ENCODE results near the gene SV2C. TPM values are rescaled to one million over a fixed set of nuclear protein-coding genes. Genes with fewer than 3 reads are reported as not detected.

Gene SV2C
- total RNA-seq, 5 donors from 2014 or later (not counting 1 experiment from before 2014, with no cell fraction given), result 0.03 to 0.07 (median 0.03) TPM; not detected in 2

GRCh38 chr5:76165711-76166374 is 82.7 kb downstream of the SV2C start:
- H3K4me1 Mint-ChIP-seq, result no peaks in the 10 kb centered on the region
- Histone ChIP-seq H3K27me3 (replicated peaks in 1 of 2; ENCODE audit: control insufficient read depth in 2 of 2, extremely low read depth in 1 of 2, insufficient read depth in 2 of 2, low read length in 1 of 2) (peaks cover 0 to 5% of the 10 kb centered on the region in 2 experiments), H3K27ac (ENCODE audit: low read length) (no peak overlapping the region), H3K36me3 (ENCODE audit: control insufficient read depth in 2 of 2, extremely low read depth in 1 of 2, insufficient read depth in 1 of 2, low read length in 1 of 2) (no peaks in the 10 kb centered on the region), H3K9me3 (no peaks in the 10 kb centered on the region), H3K4me1 (ENCODE audit: control insufficient read depth in 1 of 2, extremely low read depth in 1 of 2, insufficient read depth in 2 of 2, low read length in 2 of 2) (no peaks in the 10 kb centered on the region), H3K4me3 (ENCODE audit: control insufficient read depth in 1 of 2, extremely low read depth in 1 of 2, low read length in 1 of 2) (no peak overlapping the region)
- no peak overlapping the region for H3K27ac Mint-ChIP-seq
- CTCF ChIA-PET, result interaction anchor here (0.6 to 3.7 kb wide), 4 partner anchors 9 to 429 kb away, joined by 3 to 24 read pairs (median 4); no protein-coding TSS in a partner anchor
- no peak overlapping the region for H3K4me3 Mint-ChIP-seq
- H3K9me3 Mint-ChIP-seq, result peaks cover 7 to 9% (median 7%) of the 10 kb centered on the region in 3 donors
- H3K27me3 Mint-ChIP-seq, result peaks cover 2 to 25% of the 10 kb centered on the region in 2 donors
- H3K36me3 Mint-ChIP-seq, result no peaks in the 10 kb centered on the region
- DNase-seq, result no peak
- no peak for ATAC-seq (replicated peaks in 1 of 4)
- WGBS (ENCODE audit: insufficient coverage), result no CpG with 5 or more reads among the region's 2 CpGs
- POLR2A ChIA-PET, result no interaction called here

DNA sequence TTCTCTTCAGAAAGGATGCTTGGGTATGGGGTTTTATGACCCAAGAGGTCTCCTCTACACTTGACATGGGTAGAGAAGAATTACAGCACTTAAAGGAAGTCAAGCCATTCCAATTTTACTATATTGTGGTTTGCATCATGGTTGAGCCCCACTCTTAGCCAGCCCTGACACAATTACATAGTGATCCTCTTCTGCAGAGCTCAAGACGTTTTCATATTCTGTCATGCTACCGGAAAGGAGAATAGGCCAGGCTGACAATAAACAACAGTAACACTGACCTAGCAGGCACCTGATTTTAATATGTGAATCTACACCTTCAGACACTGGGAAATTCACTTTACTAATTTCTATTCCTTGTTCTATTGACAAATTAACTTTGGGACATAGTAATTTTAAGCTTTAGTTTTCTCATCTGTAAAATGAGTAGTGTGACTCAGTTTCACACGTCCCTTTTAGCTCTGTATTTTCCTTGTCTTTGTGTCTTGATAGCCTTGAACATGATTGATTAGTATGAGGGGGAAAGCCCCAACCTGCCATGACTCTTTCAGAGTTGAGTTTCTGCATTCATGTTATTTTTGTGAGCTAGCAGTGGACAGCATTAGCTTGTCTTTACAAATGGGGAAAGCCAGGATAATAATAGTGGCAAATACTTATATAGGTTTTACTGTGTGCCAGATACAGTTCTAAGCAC is 83.8 kb downstream of the SV2C start:
- 50% methylated on average over 2 of the region's 3 CpGs for WGBS (ENCODE audit: insufficient coverage)
- Mint-ChIP-seq H3K9me3 (peaks cover 7 to 9% (median 7%) of the 10 kb centered on the region in 3 donors), H3K27me3 (peaks cover 2 to 25% of the 10 kb centered on the region in 2 donors), H3K4me3 (no peak overlapping the region), H3K4me1 (no peaks in the 10 kb centered on the region), H3K36me3 (no peaks in the 10 kb centered on the region), H3K27ac (no peak overlapping the region)
- Histone ChIP-seq H3K4me1 (ENCODE audit: control insufficient read depth in 1 of 2, extremely low read depth in 1 of 2, insufficient read depth in 2 of 2, low read length in 2 of 2) (no peaks in the 10 kb centered on the region), H3K27me3 (replicated peaks in 1 of 2; ENCODE audit: control insufficient read depth in 2 of 2, extremely low read depth in 1 of 2, insufficient read depth in 2 of 2, low read length in 1 of 2) (peaks cover 0 to 5% of the 10 kb centered on the region in 2 experiments), H3K4me3 (ENCODE audit: control insufficient read depth in 1 of 2, extremely low read depth in 1 of 2, low read length in 1 of 2) (no peak overlapping the region), H3K27ac (ENCODE audit: low read length) (no peak overlapping the region), H3K36me3 (ENCODE audit: control insufficient read depth in 2 of 2, extremely low read depth in 1 of 2, insufficient read depth in 1 of 2, low read length in 1 of 2) (no peaks in the 10 kb centered on the region), H3K9me3 (no peaks in the 10 kb centered on the region)
- ATAC-seq (replicated peaks in 1 of 4) (no peak), DNase-seq (no peak)
- ChIA-PET CTCF (interaction anchor here (1.1 to 3.7 kb wide), 3 partner anchors 8 to 30 kb away, joined by 3 to 24 read pairs (median 4); no protein-coding TSS in a partner anchor), POLR2A (no interaction called here)

DNA sequence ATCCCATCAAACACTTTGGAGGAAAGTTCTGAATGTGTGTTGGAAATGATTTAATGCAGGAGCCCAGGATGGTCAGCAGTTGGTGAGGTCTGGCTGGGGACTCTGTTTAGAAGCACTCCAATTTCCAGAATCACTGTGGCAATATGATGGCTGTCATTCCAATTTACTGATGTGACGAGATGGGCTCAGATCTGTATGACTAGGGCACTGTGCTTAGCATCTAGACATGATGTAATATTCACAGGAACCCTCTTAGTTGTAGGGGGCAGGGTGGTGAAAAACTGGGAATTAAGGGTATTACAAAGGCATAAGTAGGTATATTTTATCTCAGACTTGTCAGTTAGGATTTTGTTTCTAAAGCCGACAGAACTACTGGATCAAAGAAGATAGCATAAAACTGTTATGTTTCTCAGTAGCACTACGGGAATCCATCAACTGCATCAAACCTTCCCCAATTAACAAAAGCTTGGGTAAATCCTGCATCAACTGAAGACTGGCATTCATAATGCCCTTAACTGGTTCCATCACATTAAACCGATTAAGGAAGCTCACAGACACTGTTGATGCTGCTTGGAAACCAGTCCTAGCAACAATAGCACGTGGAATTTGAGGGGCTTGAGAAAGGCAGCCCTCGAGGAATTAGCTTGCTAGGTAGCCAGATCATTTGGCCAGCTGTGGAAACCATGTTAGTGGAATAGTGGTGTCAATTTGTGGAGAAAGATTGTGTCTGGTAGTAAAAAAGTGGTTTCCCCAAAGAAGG is 86.1 kb downstream of the SV2C start:
- ChIA-PET CTCF (no interaction called here), POLR2A (no interaction called here)
- Histone ChIP-seq H3K36me3 (ENCODE audit: control insufficient read depth in 2 of 2, extremely low read depth in 1 of 2, insufficient read depth in 1 of 2, low read length in 1 of 2) (no peaks in the 10 kb centered on the region), H3K9me3 (no peaks in the 10 kb centered on the region), H3K4me1 (ENCODE audit: control insufficient read depth in 1 of 2, extremely low read depth in 1 of 2, insufficient read depth in 2 of 2, low read length in 2 of 2) (no peaks in the 10 kb centered on the region), H3K27me3 (replicated peaks in 1 of 2; ENCODE audit: control insufficient read depth in 2 of 2, extremely low read depth in 1 of 2, insufficient read depth in 2 of 2, low read length in 1 of 2) (peaks cover 0 to 5% of the 10 kb centered on the region in 2 experiments), H3K4me3 (ENCODE audit: control insufficient read depth in 1 of 2, extremely low read depth in 1 of 2, low read length in 1 of 2) (no peak overlapping the region), H3K27ac (ENCODE audit: low read length) (no peak overlapping the region)
- Mint-ChIP-seq H3K36me3 (no peaks in the 10 kb centered on the region), H3K9me3 (peaks cover 7 to 9% (median 7%) of the 10 kb centered on the region in 3 donors), H3K27ac (no peak overlapping the region), H3K4me1 (no peaks in the 10 kb centered on the region), H3K4me3 (no peak overlapping the region), H3K27me3 (peaks cover 2 to 25% of the 10 kb centered on the region in 2 donors)
- ATAC-seq (replicated peaks in 1 of 4) (no peak), DNase-seq (no peak)
- WGBS (ENCODE audit: insufficient coverage), result 90% methylated on average over 5 of the region's 6 CpGs

- POLR2A ChIA-PET, result interaction anchor here in 1 of 2 donors (0.6 kb wide), 1 partner anchor 228 kb away, joined by 3 read pairs; no protein-coding TSS in a partner anchor
- peaks cover 9 to 18% of the 10 kb centered on the region in 2 experiments for H3K4me1 ChIP-seq (ENCODE audit: control insufficient read depth in 1 of 2, extremely low read depth in 1 of 2, insufficient read depth in 2 of 2, low read length in 2 of 2)
Measured at GRCh38 chr5:76174101-76174500, 90.9 kb downstream of the SV2C start.

DNA sequence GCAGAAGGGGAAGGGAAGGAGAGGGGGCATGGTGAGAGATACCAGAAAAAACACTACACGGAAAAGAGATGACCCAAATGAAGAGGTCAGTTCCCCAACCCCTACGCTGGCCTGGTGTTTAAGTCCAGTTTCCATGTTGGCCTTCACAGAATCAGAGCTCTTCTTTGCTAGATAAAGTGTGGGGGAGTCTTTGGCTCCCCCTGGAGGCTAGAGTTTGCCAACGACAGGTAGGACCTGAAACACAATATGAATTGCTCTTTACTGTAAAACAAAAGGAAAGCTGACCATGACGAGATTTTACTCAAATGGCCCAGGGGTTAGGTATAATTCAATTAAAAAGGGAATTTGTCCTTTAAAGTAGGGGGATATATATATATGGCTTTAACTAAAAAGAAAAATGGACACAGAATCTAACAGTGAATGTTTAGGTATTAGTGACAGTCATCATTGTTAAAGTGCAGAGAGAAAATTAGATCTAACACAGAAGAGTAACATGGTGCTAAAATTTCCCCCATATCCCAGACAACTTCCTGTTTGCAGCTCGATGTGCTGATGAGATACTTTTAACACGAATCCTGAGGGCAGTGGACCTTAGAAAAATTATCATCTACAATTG is 92.0 kb downstream of the SV2C start:
- Mint-ChIP-seq H3K27me3 (no peaks in the 10 kb centered on the region), H3K27ac (peak overlapping the region; percentile 23 to 83), H3K36me3 (no peaks in the 10 kb centered on the region), H3K4me3 (peak overlapping the region; percentile 24 to 35 (median 34)), H3K9me3 (no peaks in the 10 kb centered on the region), H3K4me1 (peaks cover 19 to 28% (median 20%) of the 10 kb centered on the region in 3 donors)
- peak in 33 of 35 experiments; percentile 5 to 71 (median 35) for DNase-seq
- ATAC-seq (replicated peaks in 1 of 4), result peak in 3 of 4 experiments; percentile 40 to 67 (median 47)
- Histone ChIP-seq H3K9me3 (no peaks in the 10 kb centered on the region), H3K4me3 (ENCODE audit: control insufficient read depth in 1 of 2, extremely low read depth in 1 of 2, low read length in 1 of 2) (no peak overlapping the region), H3K4me1 (ENCODE audit: control insufficient read depth in 1 of 2, extremely low read depth in 1 of 2, insufficient read depth in 2 of 2, low read length in 2 of 2) (peaks cover 9 to 18% of the 10 kb centered on the region in 2 experiments), H3K36me3 (ENCODE audit: control insufficient read depth in 2 of 2, extremely low read depth in 1 of 2, insufficient read depth in 1 of 2, low read length in 1 of 2) (no peaks in the 10 kb centered on the region), H3K27ac (ENCODE audit: low read length) (peak overlapping the region; percentile 50), H3K27me3 (replicated peaks in 1 of 2; ENCODE audit: control insufficient read depth in 2 of 2, extremely low read depth in 1 of 2, insufficient read depth in 2 of 2, low read length in 1 of 2) (no peaks in the 10 kb centered on the region)
- no CpG with 5 or more reads among the region's 6 CpGs for WGBS (ENCODE audit: insufficient coverage)
- ChIA-PET POLR2A (interaction anchor here in 1 of 2 donors (0.6 kb wide), 1 partner anchor 835 kb away, joined by 3 read pairs; no protein-coding TSS in a partner anchor), CTCF (interaction anchor here (0.5 to 3.0 kb wide), 21 partner anchors 9 to 838 kb away, joined by 3 to 24 read pairs (median 4); partner anchors contain the start of gene HMGCR (in 1 of the 2))

More at GRCh38 chr5:76174101-76174500, 90.9 kb downstream of the SV2C start:
- Mint-ChIP-seq H3K27me3 (peaks cover 2 to 3% of the 10 kb centered on the region in 2 donors), H3K36me3 (no peaks in the 10 kb centered on the region), H3K4me3 (no peak overlapping the region), H3K9me3 (no peaks in the 10 kb centered on the region), H3K4me1 (peaks cover 19 to 28% (median 20%) of the 10 kb centered on the region in 3 donors), H3K27ac (no peak overlapping the region)
- Histone ChIP-seq H3K4me3 (ENCODE audit: control insufficient read depth in 1 of 2, extremely low read depth in 1 of 2, low read length in 1 of 2) (no peak overlapping the region), H3K36me3 (ENCODE audit: control insufficient read depth in 2 of 2, extremely low read depth in 1 of 2, insufficient read depth in 1 of 2, low read length in 1 of 2) (no peaks in the 10 kb centered on the region), H3K27ac (ENCODE audit: low read length) (no peak overlapping the region), H3K9me3 (no peaks in the 10 kb centered on the region), H3K27me3 (replicated peaks in 1 of 2; ENCODE audit: control insufficient read depth in 2 of 2, extremely low read depth in 1 of 2, insufficient read depth in 2 of 2, low read length in 1 of 2) (no peaks in the 10 kb centered on the region)
- CTCF ChIA-PET, result interaction anchor here (1.2 to 2.9 kb wide), 6 partner anchors 8 to 410 kb away, joined by 4 to 24 read pairs (median 6); no protein-coding TSS in a partner anchor
- 91% methylated on average over 7 of the region's 23 CpGs for WGBS (ENCODE audit: insufficient coverage)
- DNase-seq (no peak), ATAC-seq (replicated peaks in 1 of 4) (peak in 3 of 4 experiments; percentile 49 to 71 (median 56))

Measured in T-cell (primary cell).